Breast epithelium (tissue), 3 donors: ENCODE data around the gene IFNA4.
"Not testable (repeated sequence)": the region's sequence is repeated elsewhere in the genome, so short reads cannot be mapped to it uniquely, and the experiment has no call there.

Experiments
- POLR2AphosphoS5 ChIP-seq, 3 donors: sonication (generic); formaldehyde crosslinking; IDR thresholded peaks; one replicate each; pipeline ENCODE4 v1.6.1; 2017; ENCODE audit warnings: antibody characterized with exemption in 3 of 3
- TF ChIP-seq, protein P1 (sequence below), 3 donors: fragments of 450-650 bp; IDR thresholded peaks; one replicate each; pipeline ENCODE4 v1.5.1; 2016 to 2017; ENCODE audit warnings: antibody characterized with exemption in 3 of 3, mild to moderate bottlenecking in 3 of 3, moderate library complexity in 3 of 3

DNA sequence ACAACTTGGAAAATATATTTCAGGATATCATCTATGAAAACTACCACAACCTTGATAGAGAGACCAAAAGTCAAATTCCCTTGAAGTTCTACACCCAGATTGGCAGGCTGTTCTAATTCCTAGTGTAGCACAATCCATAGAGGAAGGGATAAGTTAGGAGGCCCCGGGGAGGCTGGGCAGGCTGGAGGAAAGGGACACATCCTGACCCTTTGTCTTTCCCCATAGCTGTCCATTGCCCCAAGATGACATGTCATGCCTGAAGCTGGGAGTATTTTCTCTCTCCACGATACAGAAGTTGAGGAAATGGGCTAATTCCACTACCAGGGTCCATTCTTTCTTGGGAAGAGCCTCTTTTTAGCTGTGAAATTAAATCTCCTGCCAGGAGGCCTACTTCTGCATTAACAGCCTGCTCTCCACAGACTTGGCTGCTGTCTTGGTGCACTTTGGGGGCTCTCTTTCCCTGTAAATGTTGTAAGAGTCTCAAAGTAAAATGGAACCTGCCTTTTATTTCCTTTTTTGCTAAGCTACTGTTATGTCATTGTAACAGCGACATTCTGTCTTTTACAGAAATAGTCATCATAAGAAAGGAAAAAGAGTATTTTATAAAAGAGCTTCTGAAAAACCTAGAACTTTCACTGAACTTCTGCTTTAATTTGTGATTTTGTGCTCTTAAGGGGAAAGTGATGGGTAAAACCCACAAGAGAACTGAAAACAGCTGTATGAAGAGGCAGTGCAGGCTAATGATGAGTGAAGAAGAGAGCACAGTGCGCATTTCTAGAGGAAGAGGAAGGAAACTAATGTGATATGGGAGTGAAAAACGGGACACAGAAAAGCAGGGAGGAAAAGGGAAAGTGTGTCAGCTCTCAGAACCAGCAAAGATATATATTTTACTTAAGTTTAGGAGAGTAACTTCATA, 26.3 kb upstream of the IFNA4 start:
- TF ChIP-seq POLR2AphosphoS5 (IDR thresholded peaks at IDR 0.05), result not testable (repeated sequence)
- TF ChIP-seq, protein P1, sequence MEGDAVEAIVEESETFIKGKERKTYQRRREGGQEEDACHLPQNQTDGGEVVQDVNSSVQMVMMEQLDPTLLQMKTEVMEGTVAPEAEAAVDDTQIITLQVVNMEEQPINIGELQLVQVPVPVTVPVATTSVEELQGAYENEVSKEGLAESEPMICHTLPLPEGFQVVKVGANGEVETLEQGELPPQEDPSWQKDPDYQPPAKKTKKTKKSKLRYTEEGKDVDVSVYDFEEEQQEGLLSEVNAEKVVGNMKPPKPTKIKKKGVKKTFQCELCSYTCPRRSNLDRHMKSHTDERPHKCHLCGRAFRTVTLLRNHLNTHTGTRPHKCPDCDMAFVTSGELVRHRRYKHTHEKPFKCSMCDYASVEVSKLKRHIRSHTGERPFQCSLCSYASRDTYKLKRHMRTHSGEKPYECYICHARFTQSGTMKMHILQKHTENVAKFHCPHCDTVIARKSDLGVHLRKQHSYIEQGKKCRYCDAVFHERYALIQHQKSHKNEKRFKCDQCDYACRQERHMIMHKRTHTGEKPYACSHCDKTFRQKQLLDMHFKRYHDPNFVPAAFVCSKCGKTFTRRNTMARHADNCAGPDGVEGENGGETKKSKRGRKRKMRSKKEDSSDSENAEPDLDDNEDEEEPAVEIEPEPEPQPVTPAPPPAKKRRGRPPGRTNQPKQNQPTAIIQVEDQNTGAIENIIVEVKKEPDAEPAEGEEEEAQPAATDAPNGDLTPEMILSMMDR (IDR thresholded peaks at IDR 0.05), result not testable (repeated sequence)
